Measurements from ENCODE around the gene HSPA4L. TPM values are rescaled to one million over a fixed set of nuclear protein-coding genes. Genes with fewer than 3 reads are reported as not detected.

HSPA4L gene
- total and polyA plus RNA-seq, 2 experiments from 2014 or later, result 3.5 to 4.2 TPM

- no peak overlapping the region for H3K4me2 ChIP-seq
- no peak for TF ChIP-seq POLR2AphosphoS5 (IDR thresholded peaks at IDR 0.05; ENCODE audit: low read depth)
- TF ChIP-seq CREB1 (CRISPR knock-in tag; IDR thresholded peaks at IDR 0.05; ENCODE audit: low read depth), result no peak
- no peak for TF ChIP-seq EZH2 (IDR thresholded peaks at IDR 0.05; ENCODE audit: low read depth, unreplicated experiment)
- TF ChIP-seq REST (IDR thresholded peaks at IDR 0.05; ENCODE audit: unreplicated experiment), result no peak
- no peak for TF ChIP-seq EZH2phosphoT487 (IDR thresholded peaks at IDR 0.05; ENCODE audit: unreplicated experiment)
- TF ChIP-seq JUNB (IDR thresholded peaks at IDR 0.05; ENCODE audit: unreplicated experiment), result no peak
- TF ChIP-seq ZNF331 (CRISPR knock-in tag; IDR thresholded peaks at IDR 0.05; ENCODE audit: low read depth), result no peak
- TF ChIP-seq NANOG (IDR thresholded peaks at IDR 0.05; ENCODE audit: borderline replicate concordance), result no peak
- H3K4me3 Mint-ChIP-seq, result no peak overlapping the region
- peaks cover 16% of the 10 kb centered on the region for H3K27me3 Mint-ChIP-seq (ENCODE audit: insufficient read depth, low read depth, poor library complexity)
- DNase-seq (ENCODE audit: low spot score) (no peak), ATAC-seq (no peak)
- no peak overlapping the region for H3K27ac Mint-ChIP-seq
- H2AFZ ChIP-seq, result no peak overlapping the region
- peaks cover 6% of the 10 kb centered on the region; the same call in 1 of the 2 replicates for H3K79me2 ChIP-seq (replicated peaks; ENCODE audit: insufficient read depth)
- H4K20me1 ChIP-seq (replicated peaks; ENCODE audit: insufficient read depth), result no peaks in the 10 kb centered on the region
- no peaks in the 10 kb centered on the region for H3K4me1 ChIP-seq (ENCODE audit: insufficient read depth)
- peaks cover 4% of the 10 kb centered on the region; the same call in 1 of the 2 replicates for H3K9me2 ChIP-seq (ENCODE audit: insufficient read depth)
- no peak overlapping the region for H3K27ac ChIP-seq (ENCODE audit: low read depth)
- H3K4me1 Mint-ChIP-seq, result peaks cover 20% of the 10 kb centered on the region
- H3K9me3 Mint-ChIP-seq, result peaks cover 21% of the 10 kb centered on the region
- H3K4me3 ChIP-seq, result no peak overlapping the region
- H3K36me3 ChIP-seq (ENCODE audit: insufficient read depth), result no peaks in the 10 kb centered on the region
- H3F3A ChIP-seq (replicated peaks; ENCODE audit: low read depth), result no peaks in the 10 kb centered on the region
- H3K36me3 Mint-ChIP-seq (ENCODE audit: low read depth), result peaks cover 23% of the 10 kb centered on the region
- H3K27me3 ChIP-seq (ENCODE audit: insufficient read depth), result no peaks in the 10 kb centered on the region
Measured at GRCh38 chr4:127844601-127845116, 62.5 kb downstream of the HSPA4L start.

- Mint-ChIP-seq H3K36me3 (ENCODE audit: low read depth) (peaks cover 37% of the 10 kb centered on the region), H3K4me1 (peaks cover 20% of the 10 kb centered on the region), H3K27ac (no peak overlapping the region), H3K4me3 (no peak overlapping the region), H3K27me3 (ENCODE audit: insufficient read depth, low read depth, poor library complexity) (peaks cover 16% of the 10 kb centered on the region), H3K9me3 (peaks cover 34% of the 10 kb centered on the region)
- no peaks in the 10 kb centered on the region for H3K36me3 ChIP-seq (ENCODE audit: insufficient read depth)
- ATAC-seq (peak; percentile 47), DNase-seq (ENCODE audit: low spot score) (no peak)
- peaks cover 4% of the 10 kb centered on the region; the same call in 1 of the 2 replicates for H3K9me2 ChIP-seq (ENCODE audit: insufficient read depth)
- H3F3A ChIP-seq (replicated peaks; ENCODE audit: low read depth), result no peaks in the 10 kb centered on the region
- H3K4me3 ChIP-seq, result no peak overlapping the region
- no peaks in the 10 kb centered on the region for H3K4me1 ChIP-seq (ENCODE audit: insufficient read depth)
- no peaks in the 10 kb centered on the region for H4K20me1 ChIP-seq (replicated peaks; ENCODE audit: insufficient read depth)
- peaks cover 14% of the 10 kb centered on the region for H3K79me2 ChIP-seq (replicated peaks; ENCODE audit: insufficient read depth)
- no peak overlapping the region for H3K27ac ChIP-seq (ENCODE audit: low read depth)
- H3K4me2 ChIP-seq, result no peak overlapping the region
- no peaks in the 10 kb centered on the region for H3K27me3 ChIP-seq (ENCODE audit: insufficient read depth)
- H2AFZ ChIP-seq, result no peak overlapping the region
- no peak for TF ChIP-seq ZNF331 (CRISPR knock-in tag; IDR thresholded peaks at IDR 0.05; ENCODE audit: low read depth)
- no peak for TF ChIP-seq ZNF114 (CRISPR knock-in tag; IDR thresholded peaks at IDR 0.05)
- no peak for TF ChIP-seq ZNF462 (CRISPR knock-in tag; IDR thresholded peaks at IDR 0.05)
- no peak for TF ChIP-seq POLR2AphosphoS5 (IDR thresholded peaks at IDR 0.05; ENCODE audit: low read depth)
- no peak for TF ChIP-seq JUNB (IDR thresholded peaks at IDR 0.05; ENCODE audit: unreplicated experiment)
Measured at GRCh38 chr4:127846061-127846460, 63.9 kb downstream of the HSPA4L start.

All from GM23338 (cell line).